ENCODE data around the gene DCDC2C.

- TF ChIP-seq CTCF (IDR thresholded peaks at IDR 0.05) (no peak), POLR2A (IDR thresholded peaks at IDR 0.05) (no peak)
These were observed 47.9 kb downstream of the DCDC2C start for GRCh38 chr2:3751251-3751650.
